ENCODE measurements around the gene ARHGAP24. TPM values are rescaled to one million over a fixed set of nuclear protein-coding genes. Genes with fewer than 3 reads are reported as not detected.

Gene ARHGAP24
- total RNA-seq, 6 experiments from 2014 or later = 4.0 to 7.3 (median 6.1) TPM

GRCh38 chr4:85724791-85725563 lies 250.0 kb downstream of the ARHGAP24 start:
- TF ChIP-seq POLR2A (IDR thresholded peaks at IDR 0.05) (no peak), CTCF (IDR thresholded peaks at IDR 0.05) (no peak)
- Histone ChIP-seq H3K9me3 (no peaks in the 10 kb centered on the region), H3K27ac (peak overlapping the region in 2 of 3 donors; percentile 42 to 45), H3K36me3 (no peaks in the 10 kb centered on the region), H3K4me3 (no peak overlapping the region), H3K4me1 (peaks cover 0 to 18% (median 0%) of the 10 kb centered on the region in 4 donors), H3K27me3 (no peaks in the 10 kb centered on the region)
- no peak for DNase-seq
- WGBS (ENCODE audit: insufficient coverage, low coverage, low lambda C conversion rate, missing lambda C conversion rate) = 74% methylated on average over 3 of the region's 3 CpGs
- intact Hi-C loops (cut with DNase I) = no loop called here
- peak; percentile 16 to 53 (median 44) for ATAC-seq

GRCh38 chr4:85725721-85726170 lies 250.8 kb downstream of the ARHGAP24 start:
- ATAC-seq (peak; percentile 87 to 93 (median 90)), DNase-seq (peak; percentile 34 to 69 (median 53))
- no peaks in the 10 kb centered on the region for H3K36me3 ChIP-seq
- intact Hi-C loops (cut with DNase I) = no loop called here
- peak overlapping the region in 2 of 3 donors; percentile 42 to 45 for H3K27ac ChIP-seq
- no peak overlapping the region for H3K4me3 ChIP-seq
- 10% methylated on average over 2 of the region's 2 CpGs for WGBS (ENCODE audit: insufficient coverage, low coverage, low lambda C conversion rate, missing lambda C conversion rate)
- TF ChIP-seq CTCF (IDR thresholded peaks at IDR 0.05) = no peak
- TF ChIP-seq POLR2A (IDR thresholded peaks at IDR 0.05) = no peak
- no peaks in the 10 kb centered on the region for H3K27me3 ChIP-seq
- H3K4me1 ChIP-seq = peaks cover 0 to 18% (median 0%) of the 10 kb centered on the region in 4 donors
- H3K9me3 ChIP-seq = no peaks in the 10 kb centered on the region

- Histone ChIP-seq H3K36me3 (no peaks in the 10 kb centered on the region), H3K27me3 (no peaks in the 10 kb centered on the region), H3K9me3 (no peaks in the 10 kb centered on the region), H3K4me3 (no peak overlapping the region), H3K4me1 (peaks cover 0 to 18% (median 0%) of the 10 kb centered on the region in 4 donors), H3K27ac (peak overlapping the region in 1 of 3 donors; percentile 45)
- TF ChIP-seq POLR2A (IDR thresholded peaks at IDR 0.05) (no peak), CTCF (IDR thresholded peaks at IDR 0.05) (no peak)
- intact Hi-C loops (cut with DNase I) = no loop called here
- ATAC-seq (no peak), DNase-seq (no peak)
- WGBS (ENCODE audit: insufficient coverage, low coverage, low lambda C conversion rate, missing lambda C conversion rate) = 70% methylated on average over 7 of the region's 8 CpGs
These were observed 251.6 kb downstream of the ARHGAP24 start for GRCh38 chr4:85726555-85726954.

DNA sequence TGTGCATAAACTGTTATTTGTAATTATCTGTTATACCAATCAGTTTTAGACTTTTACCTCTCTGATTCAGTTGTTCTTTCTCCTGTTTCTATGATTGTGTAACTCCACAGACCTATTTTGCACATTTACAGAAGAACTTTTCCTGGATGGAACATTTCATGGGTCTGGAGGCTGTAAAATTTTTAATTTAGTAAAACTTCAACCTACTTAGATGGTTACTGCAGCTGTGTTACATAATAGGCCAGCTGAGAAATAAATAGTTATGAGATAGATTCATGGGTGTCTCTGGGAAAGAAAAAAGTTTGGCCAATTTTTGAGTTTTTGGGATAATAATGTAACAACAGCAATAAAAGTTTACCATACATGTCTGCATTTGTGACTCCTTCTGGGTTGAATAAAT lies 253.5 kb downstream of the ARHGAP24 start:
- no peaks in the 10 kb centered on the region for H3K36me3 ChIP-seq
- ATAC-seq = no peak

More for the DNA sequence above, 253.5 kb downstream of the ARHGAP24 start:
- intact Hi-C loops (cut with DNase I) = no loop called here
- DNase-seq = no peak
- no peak overlapping the region for H3K4me3 ChIP-seq
- H3K27me3 ChIP-seq = no peaks in the 10 kb centered on the region
- no peak for TF ChIP-seq POLR2A (IDR thresholded peaks at IDR 0.05)
- TF ChIP-seq CTCF (IDR thresholded peaks at IDR 0.05) = no peak
- H3K9me3 ChIP-seq = no peaks in the 10 kb centered on the region
- no peak overlapping the region for H3K27ac ChIP-seq
- peaks cover 0 to 18% (median 0%) of the 10 kb centered on the region in 4 donors for H3K4me1 ChIP-seq

Measured in right lobe of liver (tissue), 6 donors.